ENCODE measurements around the gene GAB1.

- TF ChIP-seq, protein P1, sequence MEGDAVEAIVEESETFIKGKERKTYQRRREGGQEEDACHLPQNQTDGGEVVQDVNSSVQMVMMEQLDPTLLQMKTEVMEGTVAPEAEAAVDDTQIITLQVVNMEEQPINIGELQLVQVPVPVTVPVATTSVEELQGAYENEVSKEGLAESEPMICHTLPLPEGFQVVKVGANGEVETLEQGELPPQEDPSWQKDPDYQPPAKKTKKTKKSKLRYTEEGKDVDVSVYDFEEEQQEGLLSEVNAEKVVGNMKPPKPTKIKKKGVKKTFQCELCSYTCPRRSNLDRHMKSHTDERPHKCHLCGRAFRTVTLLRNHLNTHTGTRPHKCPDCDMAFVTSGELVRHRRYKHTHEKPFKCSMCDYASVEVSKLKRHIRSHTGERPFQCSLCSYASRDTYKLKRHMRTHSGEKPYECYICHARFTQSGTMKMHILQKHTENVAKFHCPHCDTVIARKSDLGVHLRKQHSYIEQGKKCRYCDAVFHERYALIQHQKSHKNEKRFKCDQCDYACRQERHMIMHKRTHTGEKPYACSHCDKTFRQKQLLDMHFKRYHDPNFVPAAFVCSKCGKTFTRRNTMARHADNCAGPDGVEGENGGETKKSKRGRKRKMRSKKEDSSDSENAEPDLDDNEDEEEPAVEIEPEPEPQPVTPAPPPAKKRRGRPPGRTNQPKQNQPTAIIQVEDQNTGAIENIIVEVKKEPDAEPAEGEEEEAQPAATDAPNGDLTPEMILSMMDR (IDR thresholded peaks at IDR 0.05) = no peak
- no peak for TF ChIP-seq ZFX (IDR thresholded peaks at IDR 0.05; ENCODE audit: borderline replicate concordance)
Observed at GRCh38 chr4:143393195-143393594, 56.5 kb downstream of the GAB1 start.

Data from 22Rv1 (cell line).